Natural killer cell (primary cell): ENCODE measurements around the gene EEFSEC. TPM values are rescaled to one million over a fixed set of nuclear protein-coding genes. Genes with fewer than 3 reads are reported as not detected.

Experiments used
- ATAC-seq, 3 donors: fragments of 150-1000 bp in 2 of 3; fragments of 200-7000 bp in 1 of 3; cut with Tn5 transposase; 1 replicate in 1 of 3; 2 replicates in 2 of 3; pipeline ENCODE4 v1.10.0; 2021; ENCODE audit warnings: mild to moderate bottlenecking in 2 of 3, moderate library complexity in 2 of 3
- DNase-seq, 2 donors: peaks; one replicate each; pipeline versions ENCODE4 v3.0.0 to v3.0.0-alpha.2; 2013 to 2021; ENCODE audit warnings: mixed read lengths in 1 of 2
- H3K27ac ChIP-seq: one replicate; pipeline ENCODE4 v1.5.1; 2013; ENCODE audit warnings: mild to moderate bottlenecking, low read length
- H3K27me3 ChIP-seq: one replicate; pipeline ENCODE4 v1.6.1; 2013; ENCODE audit warnings: low read length; ENCODE audit not compliant: control insufficient read depth, insufficient read depth
- H3K36me3 ChIP-seq: one replicate; pipeline ENCODE4 v1.6.1; 2013; ENCODE audit warnings: low read length; ENCODE audit not compliant: control insufficient read depth, insufficient read depth
- H3K4me1 ChIP-seq: one replicate; pipeline ENCODE4 v1.6.1; 2013; ENCODE audit warnings: low read length; ENCODE audit not compliant: control insufficient read depth, insufficient read depth
- H3K4me3 ChIP-seq: one replicate; pipeline ENCODE4 v1.5.1; 2013; ENCODE audit warnings: low read length
- H3K9me3 ChIP-seq: one replicate; pipeline ENCODE4 v1.6.1; 2013; ENCODE audit warnings: low read length; ENCODE audit not compliant: control insufficient read depth, insufficient read depth
- H3K27ac Mint-ChIP-seq, 2 donors: one replicate each; pipeline ENCODE4 v1.8.0; 2022; ENCODE audit warnings: mild to moderate bottlenecking in 2 of 2, mixed read lengths in 2 of 2, moderate library complexity in 1 of 2
- H3K27me3 Mint-ChIP-seq, 2 donors: one replicate each; pipeline ENCODE4 v1.8.0; 2022; ENCODE audit warnings: low read depth in 2 of 2, mixed read lengths in 2 of 2
- H3K36me3 Mint-ChIP-seq: one replicate; pipeline ENCODE4 v1.8.0; 2022; ENCODE audit warnings: mixed read lengths
- H3K4me1 Mint-ChIP-seq, 2 donors: one replicate each; pipeline ENCODE4 v1.8.0; 2022; ENCODE audit warnings: mixed read lengths in 2 of 2
- H3K4me3 Mint-ChIP-seq: one replicate; pipeline ENCODE4 v1.8.0; 2022; ENCODE audit warnings: mild to moderate bottlenecking, moderate library complexity, mixed read lengths
- H3K9me3 Mint-ChIP-seq, 2 donors: one replicate each; pipeline ENCODE4 v1.8.0; 2022; ENCODE audit warnings: mixed read lengths in 2 of 2
- WGBS: methylation state at CpG from one replicate; pipeline ENCODE4 v1.1.7; 2013; ENCODE audit warnings: missing lambda C conversion rate; ENCODE audit not compliant: insufficient coverage; 5-methylcytosine and 5-hydroxymethylcytosine counted together
- intact Hi-C: fragments of 100-400 bp; cut with micrococcal nuclease; formaldehyde crosslinking; loops from one replicate; pipeline ENCODE4 v1.14.2; 2022
- total RNA-seq, 4 donors: library from RNA; stranded (reverse); fragments of 120-200 nt in 1 of 4; gene quantifications; one replicate each; pipeline versions ENCODE4 v1.2.3 to v1.2.4, GENCODE V29; 2013 to 2022
- TF ChIP-seq, protein P1 (sequence below): fragments of 200-600 bp; IDR thresholded peaks from one replicate; pipeline ENCODE4 v1.8.0; 2022; ENCODE audit warnings: antibody characterized with exemption

Gene EEFSEC
- total RNA-seq, 3 donors from 2014 or later (not counting 1 experiment from before 2014, with no cell fraction given) = 16.7 to 18.9 (median 17.6) TPM

DNA sequence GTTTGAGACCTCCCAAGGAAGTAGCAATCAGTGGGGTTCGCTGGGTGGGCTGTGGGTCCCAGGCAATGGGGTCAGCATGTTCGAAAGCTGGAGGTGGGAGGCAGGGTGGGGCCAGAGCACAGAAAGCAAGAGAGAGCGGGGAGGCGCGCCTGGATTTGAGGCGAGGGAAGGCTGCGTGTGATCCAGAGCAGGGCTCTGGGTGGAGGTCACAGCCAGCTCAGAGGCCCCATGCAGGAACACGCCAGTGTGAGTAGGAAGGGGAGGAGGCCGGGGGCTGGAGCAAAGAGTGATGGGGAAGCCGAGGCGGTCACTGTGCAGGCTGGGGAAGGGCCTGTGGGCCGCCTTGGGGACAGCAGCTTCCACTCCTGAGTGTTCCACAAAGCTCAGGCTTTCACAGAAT lies 304.7 kb downstream of the EEFSEC start:
- peaks cover 9% of the 10 kb centered on the region for H3K4me1 ChIP-seq
- H3K9me3 ChIP-seq = no peaks in the 10 kb centered on the region
- Mint-ChIP-seq H3K36me3 (no peaks in the 10 kb centered on the region), H3K27ac (no peak overlapping the region), H3K4me3 (no peak overlapping the region), H3K4me1 (peaks cover 0 to 5% of the 10 kb centered on the region in 2 donors), H3K27me3 (peaks cover 22 to 23% of the 10 kb centered on the region in 2 donors), H3K9me3 (no peaks in the 10 kb centered on the region)
- H3K27me3 ChIP-seq = peaks cover 2% of the 10 kb centered on the region
- DNase-seq (no peak), ATAC-seq (no peak)
- no peaks in the 10 kb centered on the region for H3K36me3 ChIP-seq
- intact Hi-C loops = no loop called here
- TF ChIP-seq, protein P1, sequence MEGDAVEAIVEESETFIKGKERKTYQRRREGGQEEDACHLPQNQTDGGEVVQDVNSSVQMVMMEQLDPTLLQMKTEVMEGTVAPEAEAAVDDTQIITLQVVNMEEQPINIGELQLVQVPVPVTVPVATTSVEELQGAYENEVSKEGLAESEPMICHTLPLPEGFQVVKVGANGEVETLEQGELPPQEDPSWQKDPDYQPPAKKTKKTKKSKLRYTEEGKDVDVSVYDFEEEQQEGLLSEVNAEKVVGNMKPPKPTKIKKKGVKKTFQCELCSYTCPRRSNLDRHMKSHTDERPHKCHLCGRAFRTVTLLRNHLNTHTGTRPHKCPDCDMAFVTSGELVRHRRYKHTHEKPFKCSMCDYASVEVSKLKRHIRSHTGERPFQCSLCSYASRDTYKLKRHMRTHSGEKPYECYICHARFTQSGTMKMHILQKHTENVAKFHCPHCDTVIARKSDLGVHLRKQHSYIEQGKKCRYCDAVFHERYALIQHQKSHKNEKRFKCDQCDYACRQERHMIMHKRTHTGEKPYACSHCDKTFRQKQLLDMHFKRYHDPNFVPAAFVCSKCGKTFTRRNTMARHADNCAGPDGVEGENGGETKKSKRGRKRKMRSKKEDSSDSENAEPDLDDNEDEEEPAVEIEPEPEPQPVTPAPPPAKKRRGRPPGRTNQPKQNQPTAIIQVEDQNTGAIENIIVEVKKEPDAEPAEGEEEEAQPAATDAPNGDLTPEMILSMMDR = no peak
- no peak overlapping the region for H3K27ac ChIP-seq
- H3K4me3 ChIP-seq = no peak overlapping the region
- WGBS = 88% methylated on average over 12 of the region's 12 CpGs

Other genes starting within 250 kb of the EEFSEC start
- gene KBTBD12, start 238.2 kb upstream of the EEFSEC start, total RNA-seq = under 1 TPM in 1 of 3 donors, not detected in 2; 0.12 TPM
- gene SEC61A1, start 101.0 kb upstream of the EEFSEC start, total RNA-seq = 100 to 1,000 TPM; 143 to 172 (median 148) TPM
- gene RUVBL1, start 29.7 kb upstream of the EEFSEC start, total RNA-seq = 10 to 100 TPM; 11.9 to 18.5 (median 14.1) TPM